C4-2B (cell line): Measurements from ENCODE around the gene CHI3L1.

Experiments
- CTCF ChIP-seq: fragments of 450-650 bp; conservative IDR thresholded peaks from 2 replicates; pipeline ENCODE4 v1.5.1; 2017; ENCODE audit warnings: mild to moderate bottlenecking
- ZFX ChIP-seq: fragments of 450-650 bp; IDR thresholded peaks from 2 replicates; pipeline ENCODE4 v1.6.1; 2017

- TF ChIP-seq CTCF: no peak
- no peak for TF ChIP-seq ZFX
These were observed 42.9 kb downstream of the CHI3L1 start for GRCh38 chr1:203143641-203144040.
